GM12892 (cell line): ENCODE results near the gene ATP11A.

ENCODE experiments used
- POLR2A ChIP-seq: IDR thresholded peaks from 2 replicates; pipeline ENCODE4 v1.6.1; 2011; ENCODE audit warnings: low read depth, low read length, control low read depth
- POLR2AphosphoS5 ChIP-seq: IDR thresholded peaks from 2 replicates; pipeline ENCODE4 v1.6.1; 2011; ENCODE audit warnings: low read depth, low read length, control low read depth

GRCh38 chr13:112750570-112750969, 60.7 kb downstream of the ATP11A start:
- TF ChIP-seq POLR2AphosphoS5, result no peak
- no peak for TF ChIP-seq POLR2A
